HepG2 (cell line): ENCODE results near the gene PHF23. TPM values are rescaled to one million over a fixed set of nuclear protein-coding genes. Genes with fewer than 3 reads are reported as not detected.

ENCODE experiments used
- ATAC-seq: fragments of 200-7000 bp; cut with Tn5 transposase; 3 replicates; pipeline ENCODE4 v1.9.1; 2020; ENCODE audit warnings: mild to moderate bottlenecking, moderate library complexity
- BruUV-seq: library from RNA; stranded (reverse); fragments of 400-500 nt; replicated peaks from 2 replicates; lab custom pipeline; 2021; lab: Mats Ljungman, UMichigan
- CTCF ChIA-PET: fragments of 300-600 bp; formaldehyde crosslinking; extraction: SDS; loops from one replicate; lab custom pipeline; 2021; ENCODE audit warnings: low total read pairs, inconsistent platforms, low intra/inter-chr PET ratio; lab: Yijun Ruan, JAX
- POLR2A ChIA-PET: fragments of 350-600 bp; sonication (Branson Sonifier 250); formaldehyde crosslinking; loops from one replicate; lab custom pipeline; 2020; ENCODE audit warnings: antibody characterized with exemption, inconsistent platforms; lab: Yijun Ruan, JAX
- DNase-seq: peaks from one replicate; pipeline ENCODE4 v3.0.0-alpha.2; 2015; ENCODE audit warnings: low spot score
- FAIRE-seq: peaks from 3 replicates; lab custom pipeline; 2011; peaks lifted over from hg19 to GRCh38; lab: Jason Lieb, UNC
- H2AFZ ChIP-seq: one replicate; pipeline ENCODE4 v1.6.1; 2011; ENCODE audit warnings: low read length, inconsistent platforms
- H3K27ac ChIP-seq: fragments of 300-600 bp; 3 replicates; pipeline ENCODE4 v1.8.0; 2011; ENCODE audit warnings: mixed run types, mild to moderate bottlenecking, mixed read lengths, low read length, inconsistent platforms; ENCODE audit not compliant: insufficient read depth; ENCODE audit errors: extremely low read length
- H3K27me3 ChIP-seq, 2 experiments: fragments of 200-600 bp in 1 of 2; 2 replicates in 1 of 2; 3 replicates in 1 of 2; pipeline versions ENCODE4 v1.6.0 to v1.8.0; 2011; ENCODE audit warnings: low read length in 2 of 2, mild to moderate bottlenecking in 2 of 2, moderate library complexity in 2 of 2, inconsistent platforms in 1 of 2; ENCODE audit not compliant: insufficient read depth in 2 of 2, control insufficient read depth in 1 of 2
- H3K36me3 ChIP-seq, 2 experiments: fragments of 200-600 bp in 1 of 2; replicated peaks in 1 of 2; 2 replicates in 1 of 2; 3 replicates in 1 of 2; pipeline versions ENCODE4 v1.5.1 to v1.8.0; 2011; ENCODE audit warnings: low read length in 2 of 2, inconsistent platforms in 1 of 2; ENCODE audit not compliant: insufficient read depth in 2 of 2, control insufficient read depth in 1 of 2
- H3K4me1 ChIP-seq: 2 replicates; pipeline ENCODE4 v1.5.1; 2012; ENCODE audit warnings: low read length, inconsistent platforms; ENCODE audit not compliant: insufficient read depth
- H3K4me2 ChIP-seq: 2 replicates; pipeline ENCODE4 v1.6.0; 2011; ENCODE audit warnings: low read depth, low read length, inconsistent platforms
- H3K4me3 ChIP-seq, 3 experiments: fragments of 200-600 bp in 1 of 3; sonication (generic), shearing (Covaris generic) in 1 of 3; replicated peaks in 1 of 3; 2 replicates each; pipeline ENCODE4 v1.5.1; 2011 to 2016; ENCODE audit warnings: low read length in 3 of 3, inconsistent platforms in 2 of 3, low read depth in 2 of 3, mild to moderate bottlenecking in 2 of 3, control low read depth in 1 of 3, mixed read lengths in 1 of 3; ENCODE audit not compliant: insufficient read depth in 1 of 3
- H3K79me2 ChIP-seq: one replicate; pipeline ENCODE4 v1.6.1; 2011; ENCODE audit warnings: low read length, inconsistent platforms; ENCODE audit not compliant: insufficient read depth
- H3K9ac ChIP-seq: 2 replicates; pipeline ENCODE4 v1.6.0; 2011; ENCODE audit warnings: mild to moderate bottlenecking, low read depth, low read length, inconsistent platforms; ENCODE audit not compliant: insufficient read depth
- H3K9me3 ChIP-seq: 2 replicates; pipeline ENCODE4 v1.5.1; 2012; ENCODE audit warnings: mild to moderate bottlenecking, low read length
- H4K20me1 ChIP-seq: 2 replicates; pipeline ENCODE4 v1.6.0; 2011; ENCODE audit warnings: inconsistent platforms, mild to moderate bottlenecking, low read length, moderate library complexity; ENCODE audit not compliant: insufficient read depth
- AGO1 ChIP-seq: fragments of 200-400 bp; formaldehyde crosslinking; IDR thresholded peaks from 2 replicates; pipeline ENCODE4 v1.6.1; 2017; ENCODE audit warnings: mild to moderate bottlenecking, low read depth, low read length, moderate library complexity; ENCODE audit not compliant: poor library complexity, severe bottlenecking
- CHD2 ChIP-seq: IDR thresholded peaks from 2 replicates; pipeline ENCODE4 v1.6.1; 2011; ENCODE audit warnings: low read depth, low read length, improper control_type of control experiment
- DMAP1 ChIP-seq: IDR thresholded peaks from 2 replicates; pipeline ENCODE4 v1.6.1; 2016
- FOXO1 ChIP-seq: sonication (generic); formaldehyde crosslinking; IDR thresholded peaks from 2 replicates; pipeline ENCODE4 v1.4.0; 2020; ENCODE audit warnings: missing genetic modification reagents
- HES4 ChIP-seq: sonication (generic); formaldehyde crosslinking; IDR thresholded peaks from 2 replicates; pipeline ENCODE4 v1.9.0; 2021; ENCODE audit warnings: mild to moderate bottlenecking, missing genetic modification reagents, borderline replicate concordance
- HHEX ChIP-seq: IDR thresholded peaks from 2 replicates; pipeline ENCODE4 v1.6.1; 2016; ENCODE audit warnings: control low read depth
- MZF1 ChIP-seq: sonication (generic); formaldehyde crosslinking; IDR thresholded peaks from 2 replicates; pipeline ENCODE4 v1.8.1; 2023; ENCODE audit warnings: mild to moderate bottlenecking, missing genetic modification reagents, borderline replicate concordance
- NONO ChIP-seq, 2 experiments: fragments of 450-650 bp in 1 of 2; sonication (generic) in 1 of 2; formaldehyde crosslinking in 1 of 2; IDR thresholded peaks in 1 of 2; conservative IDR thresholded peaks in 1 of 2; 2 replicates each; pipeline versions ENCODE4 v1.6.1 to v1.8.0; 2017 to 2022; ENCODE audit warnings: mild to moderate bottlenecking in 1 of 2, missing genetic modification reagents in 1 of 2, moderate library complexity in 1 of 2
- REPIN1 ChIP-seq: sonication (generic); formaldehyde crosslinking; IDR thresholded peaks from 2 replicates; pipeline ENCODE4 v1.8.0; 2022; ENCODE audit warnings: missing genetic modification reagents, low read depth, mild to moderate bottlenecking, borderline replicate concordance
- SNAPC2 ChIP-seq: sonication (generic); formaldehyde crosslinking; IDR thresholded peaks from 2 replicates; pipeline ENCODE4 v1.8.1; 2022; ENCODE audit warnings: mild to moderate bottlenecking, missing genetic modification reagents
- SPEN ChIP-seq: sonication (generic); formaldehyde crosslinking; IDR thresholded peaks from 2 replicates; pipeline ENCODE4 v1.5.1; 2020; ENCODE audit warnings: low read depth, mild to moderate bottlenecking, missing genetic modification reagents
- ZBTB20 ChIP-seq: sonication (generic); formaldehyde crosslinking; IDR thresholded peaks from 2 replicates; pipeline ENCODE4 v1.8.1; 2023; ENCODE audit warnings: missing genetic modification reagents, low read depth, mild to moderate bottlenecking, borderline replicate concordance
- ZNF136 ChIP-seq: sonication (generic); formaldehyde crosslinking; IDR thresholded peaks from 2 replicates; pipeline ENCODE4 v1.8.1; 2022; ENCODE audit warnings: low read depth, mild to moderate bottlenecking, moderate library complexity, missing genetic modification reagents
- ZNF34 ChIP-seq: sonication (generic); formaldehyde crosslinking; IDR thresholded peaks from 2 replicates; pipeline ENCODE4 v1.4.0; 2020; ENCODE audit warnings: mild to moderate bottlenecking, missing genetic modification reagents, borderline replicate concordance
- ZNF589 ChIP-seq: sonication (generic); formaldehyde crosslinking; conservative IDR thresholded peaks from 2 replicates; pipeline ENCODE4 v1.8.0; 2022; ENCODE audit warnings: mild to moderate bottlenecking, moderate library complexity, missing genetic modification reagents
- ZNF672 ChIP-seq: sonication (generic); formaldehyde crosslinking; IDR thresholded peaks from 2 replicates; pipeline ENCODE4 v1.8.1; 2022; ENCODE audit warnings: missing genetic modification reagents
- ZNF7 ChIP-seq: IDR thresholded peaks from 2 replicates; pipeline ENCODE4 v1.6.1; 2016; ENCODE audit warnings: missing biosample characterization, missing genetic modification reagents
- ZNF747 ChIP-seq: sonication (generic); formaldehyde crosslinking; IDR thresholded peaks from 2 replicates; pipeline ENCODE4 v1.8.1; 2023; ENCODE audit warnings: missing genetic modification reagents, mild to moderate bottlenecking, borderline replicate concordance
- WGBS: methylation state at CpG from one replicate; pipeline ENCODE4 v1.1.6; 2017; ENCODE audit warnings: low lambda C conversion rate; 5-methylcytosine and 5-hydroxymethylcytosine counted together
- in situ Hi-C: cut with HindIII; loops from 2 replicates; pipeline ENCODE4 v1.10.0; 2017; ENCODE audit warnings: low pct_unique_long_range_greater_than_20kb; ENCODE audit not compliant: extremely low pct_ligation_motif_present
- intact Hi-C: fragments of 100-400 bp; cut with micrococcal nuclease; formaldehyde crosslinking; loops from one replicate; pipeline ENCODE4 v1.10.0; 2022; ENCODE audit not compliant: unreplicated experiment
- polyA plus RNA-seq, 8 experiments: library from polyadenylated mRNA; depleted of rRNA in 3 of 8; stranded (reverse) in 7 of 8; unstranded in 1 of 8; fragments of >200 nt; fragmentation: Illumina TruSeq in 4 of 8; extraction: Trizol in 4 of 8; gene quantifications; 2 replicates each; pipeline versions ENCODE4 v1.2.1 to v1.2.3, GENCODE V29; 2011 to 2016; ENCODE audit warnings: low read depth in 4 of 8, missing spikeins in 1 of 8, mixed read lengths in 1 of 8; ENCODE audit not compliant: insufficient read depth in 1 of 8
- total RNA-seq, 5 experiments: library from RNA; depleted of rRNA; stranded (reverse); fragments of >200 nt; fragmentation: Illumina TruSeq; extraction: Trizol; gene quantifications; 2 replicates each; pipeline ENCODE4 v1.2.3, GENCODE V29; 2016; ENCODE audit warnings: low read depth in 1 of 5
- TF ChIP-seq, protein P1 (sequence below): sonication (generic); formaldehyde crosslinking; IDR thresholded peaks from 2 replicates; pipeline ENCODE4 v1.5.0; 2020; ENCODE audit warnings: mild to moderate bottlenecking, missing genetic modification reagents
- TF ChIP-seq, protein P2 (sequence below): sonication (generic); formaldehyde crosslinking; IDR thresholded peaks from 2 replicates; pipeline ENCODE4 v1.9.0; 2022; ENCODE audit warnings: low read depth, missing genetic modification reagents

PHF23 gene
- total and polyA plus RNA-seq, 2 of the 13 experiments (the other 11 are each of a cell fraction or from before 2014, with no cell fraction given): 27.6 to 33.2 TPM

DNA sequence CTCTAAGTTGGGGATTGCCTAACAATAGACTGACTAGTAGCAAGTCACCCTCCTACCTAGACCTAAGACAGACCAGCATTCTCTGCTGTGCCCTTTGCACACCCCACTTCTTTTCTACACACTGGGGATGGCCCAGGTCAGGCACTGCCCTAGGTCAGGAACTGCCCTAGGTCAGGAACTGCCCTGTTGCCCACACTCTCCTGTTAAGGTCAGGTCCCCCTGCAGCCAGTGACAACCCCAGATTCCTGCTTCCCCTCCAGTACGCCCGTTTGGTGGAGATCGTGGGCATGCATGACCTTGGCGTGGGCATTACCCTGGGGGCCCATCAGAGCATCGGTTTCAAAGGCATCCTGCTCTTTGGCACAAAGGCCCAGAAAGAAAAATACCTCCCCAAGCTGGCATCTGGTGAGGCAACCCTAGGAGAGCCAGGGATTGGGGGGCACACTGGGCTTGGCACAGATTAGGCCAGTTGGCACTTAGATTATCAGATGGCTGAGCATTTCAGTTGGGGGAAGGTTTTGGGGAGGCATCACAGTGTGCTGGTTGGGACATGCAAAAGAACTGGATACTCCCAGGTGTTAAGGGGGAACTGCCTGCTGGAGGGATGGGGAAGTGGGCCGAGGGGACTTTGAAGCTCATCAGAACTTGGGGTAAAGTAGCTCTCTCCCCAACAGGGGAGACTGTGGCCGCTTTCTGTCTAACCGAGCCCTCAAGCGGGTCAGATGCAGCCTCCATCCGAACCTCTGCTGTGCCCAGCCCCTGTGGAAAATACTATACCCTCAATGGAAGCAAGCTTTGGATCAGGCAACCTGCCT is 17.8 kb downstream of the PHF23 start:
- Histone ChIP-seq H3K79me2 (peaks cover 14% of the 10 kb centered on the region), H3K4me2 (peak overlapping the region; percentile 99), H3K27ac (peak overlapping the region; percentile 96), H3K27me3 (peaks cover 0 to 4% of the 10 kb centered on the region in 2 experiments; a peak in 2 of 5 replicates), H4K20me1 (peaks cover 10% of the 10 kb centered on the region; the same call in 1 of the 2 replicates), H3K4me1 (peaks cover 47% of the 10 kb centered on the region), H3K36me3 (peaks cover 11 to 48% of the 10 kb centered on the region in 2 experiments; a peak in 4 of 5 replicates), H2AFZ (no peak overlapping the region), H3K4me3 (peak overlapping the region in 1 of 3 experiments; percentile 90; a peak in 2 of 6 replicates), H3K9ac (peak overlapping the region; percentile 90; the same call in 1 of the 2 replicates), H3K9me3 (no peaks in the 10 kb centered on the region)
- in situ Hi-C loops: no loop called here
- no peak for DNase-seq
- 94% methylated on average over 9 of the region's 10 CpGs for WGBS
- no peak for ATAC-seq
- no peak for FAIRE-seq
- BruUV-seq: no TSS peak
- intact Hi-C loops: loop anchor here (1.0 kb wide), 1 partner anchor 59 kb away; no protein-coding TSS in a partner anchor
- ChIA-PET CTCF (interaction anchor here (1.3 kb wide), 1 partner anchor 75 kb away, joined by 6 read pairs; no protein-coding TSS in a partner anchor), POLR2A (interaction anchor here (0.8 to 6.8 kb wide), 13 partner anchors 14 to 186 kb away, joined by 3 to 140 read pairs (median 10); partner anchors contain the start of genes ASGR1, CTDNEP1, DVL2 and ELP5)
- TF ChIP-seq ZNF747 (CRISPR knock-in tag) (no peak), DMAP1 (no peak), SPEN (no peak), ZNF672 (CRISPR knock-in tag) (no peak), HES4 (CRISPR knock-in tag) (no peak), REPIN1 (CRISPR knock-in tag) (no peak), FOXO1 (CRISPR knock-in tag) (no peak), CHD2 (no peak), HHEX (no peak), ZNF589 (no peak), ZNF34 (no peak), SNAPC2 (CRISPR knock-in tag) (no peak), ZNF136 (no peak), AGO1 (peak; percentile 90), MZF1 (CRISPR knock-in tag) (no peak), ZNF7 (CRISPR knock-in tag) (no peak), NONO (IDR thresholded peaks at IDR 0.05) (no peak), NONO (CRISPR knock-in tag; conservative IDR thresholded peaks at IDR 0.05) (0 out of 2 replicates have a peak, but pooled peaks have one; percentile 5), ZBTB20 (CRISPR knock-in tag) (no peak)
- TF ChIP-seq, protein P1, sequence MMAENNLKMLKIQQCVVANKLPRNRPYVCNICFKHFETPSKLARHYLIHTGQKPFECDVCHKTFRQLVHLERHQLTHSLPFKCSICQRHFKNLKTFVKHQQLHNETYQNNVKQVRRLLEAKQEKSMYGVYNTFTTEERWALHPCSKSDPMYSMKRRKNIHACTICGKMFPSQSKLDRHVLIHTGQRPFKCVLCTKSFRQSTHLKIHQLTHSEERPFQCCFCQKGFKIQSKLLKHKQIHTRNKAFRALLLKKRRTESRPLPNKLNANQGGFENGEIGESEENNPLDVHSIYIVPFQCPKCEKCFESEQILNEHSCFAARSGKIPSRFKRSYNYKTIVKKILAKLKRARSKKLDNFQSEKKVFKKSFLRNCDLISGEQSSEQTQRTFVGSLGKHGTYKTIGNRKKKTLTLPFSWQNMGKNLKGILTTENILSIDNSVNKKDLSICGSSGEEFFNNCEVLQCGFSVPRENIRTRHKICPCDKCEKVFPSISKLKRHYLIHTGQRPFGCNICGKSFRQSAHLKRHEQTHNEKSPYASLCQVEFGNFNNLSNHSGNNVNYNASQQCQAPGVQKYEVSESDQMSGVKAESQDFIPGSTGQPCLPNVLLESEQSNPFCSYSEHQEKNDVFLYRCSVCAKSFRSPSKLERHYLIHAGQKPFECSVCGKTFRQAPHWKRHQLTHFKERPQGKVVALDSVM (CRISPR knock-in tag): no peak
- TF ChIP-seq, protein P2, sequence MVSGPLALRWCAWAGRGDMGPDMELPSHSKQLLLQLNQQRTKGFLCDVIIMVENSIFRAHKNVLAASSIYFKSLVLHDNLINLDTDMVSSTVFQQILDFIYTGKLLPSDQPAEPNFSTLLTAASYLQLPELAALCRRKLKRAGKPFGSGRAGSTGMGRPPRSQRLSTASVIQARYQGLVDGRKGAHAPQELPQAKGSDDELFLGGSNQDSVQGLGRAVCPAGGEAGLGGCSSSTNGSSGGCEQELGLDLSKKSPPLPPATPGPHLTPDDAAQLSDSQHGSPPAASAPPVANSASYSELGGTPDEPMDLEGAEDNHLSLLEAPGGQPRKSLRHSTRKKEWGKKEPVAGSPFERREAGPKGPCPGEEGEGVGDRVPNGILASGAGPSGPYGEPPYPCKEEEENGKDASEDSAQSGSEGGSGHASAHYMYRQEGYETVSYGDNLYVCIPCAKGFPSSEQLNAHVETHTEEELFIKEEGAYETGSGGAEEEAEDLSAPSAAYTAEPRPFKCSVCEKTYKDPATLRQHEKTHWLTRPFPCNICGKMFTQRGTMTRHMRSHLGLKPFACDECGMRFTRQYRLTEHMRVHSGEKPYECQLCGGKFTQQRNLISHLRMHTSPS (CRISPR knock-in tag): 0 out of 2 replicates have a peak, but pooled peaks have one; percentile 37
